ENCODE results near the gene PSMA7.

PSMA7 gene

DNA sequence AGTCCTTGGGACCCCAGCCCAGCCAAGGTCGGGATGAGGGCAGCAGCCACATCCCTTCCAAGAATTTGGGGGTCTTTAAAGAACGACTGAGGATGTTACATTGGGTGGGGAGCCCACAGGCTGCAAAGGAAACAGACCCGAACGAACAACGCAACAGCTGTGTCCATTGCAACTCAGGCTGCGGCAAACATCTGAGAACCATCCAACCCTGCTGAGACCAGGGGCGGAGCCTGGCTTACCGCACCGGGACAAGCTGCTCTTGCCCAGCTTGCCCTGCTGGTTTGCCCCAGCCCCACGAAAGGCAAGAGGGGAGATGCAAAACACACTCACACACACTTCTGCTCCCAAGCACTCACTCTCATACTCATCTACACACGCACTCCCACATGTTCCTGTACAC is 56.0 kb downstream of the PSMA7 start:
- DNase-seq (ENCODE audit: low read depth): no peak

All from activated T-cell treated with anti-CD3 and anti-CD28 coated beads for 24 hours (primary cell).